Hypothalamus (tissue), 51 donors: ENCODE measurements around the gene SLC25A13.
A peak's percentile ranks its signal among the peaks of the same experiment; 100 is the strongest.
"Not testable (repeated sequence)": the region's sequence is repeated elsewhere in the genome, so short reads cannot be mapped to it uniquely, and the experiment has no call there.

ENCODE experiments used
- DNase-seq, 51 donors: peaks; one replicate each; lab custom pipeline; 2025; lab: John Stamatoyannopoulos, UW

SLC25A13 gene

DNA sequence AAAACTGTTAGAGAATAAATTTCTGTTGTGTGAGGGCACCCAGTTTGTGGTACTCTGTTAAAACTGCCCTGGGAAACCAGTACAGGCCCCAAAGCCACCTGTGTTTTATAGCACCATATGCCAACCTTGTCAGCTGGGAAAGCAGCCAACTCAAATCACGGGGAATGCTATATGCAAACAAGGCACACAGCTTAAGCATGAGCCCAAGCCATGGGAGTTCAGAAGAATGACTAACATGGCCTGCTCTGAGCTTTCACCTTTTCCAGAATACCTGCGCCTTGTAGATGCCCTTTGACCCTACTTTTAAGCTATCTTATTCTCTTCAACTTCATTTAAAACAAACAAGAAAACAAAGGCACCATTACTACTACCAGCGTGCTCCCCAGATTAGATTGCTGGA is 5.5 kb upstream of the SLC25A13 start:
- DNase-seq, result no peak

GRCh38 chr7:96326752-96327151 is 4.9 kb upstream of the SLC25A13 start:
- DNase-seq, result not testable (repeated sequence)

- DNase-seq, result no peak
Measured at GRCh38 chr7:96322847-96323461, 1.1 kb upstream of the SLC25A13 start.

DNA sequence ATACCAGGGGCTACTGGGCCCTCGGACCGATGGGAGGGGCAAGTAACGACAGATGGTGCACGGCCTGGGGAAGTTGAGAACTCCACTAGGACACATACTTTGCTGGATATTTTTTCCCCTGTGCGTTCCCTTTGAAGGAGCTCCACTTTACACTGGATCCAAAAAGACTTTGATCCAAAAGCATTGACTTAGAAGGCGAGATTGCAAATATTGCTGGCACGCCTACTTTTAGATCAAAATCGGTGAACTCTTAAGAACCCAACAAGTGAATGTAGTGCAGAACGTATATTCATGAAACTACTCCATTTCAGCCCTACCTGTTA is 436 bp upstream of the SLC25A13 start:
- DNase-seq, result no peak

DNA sequence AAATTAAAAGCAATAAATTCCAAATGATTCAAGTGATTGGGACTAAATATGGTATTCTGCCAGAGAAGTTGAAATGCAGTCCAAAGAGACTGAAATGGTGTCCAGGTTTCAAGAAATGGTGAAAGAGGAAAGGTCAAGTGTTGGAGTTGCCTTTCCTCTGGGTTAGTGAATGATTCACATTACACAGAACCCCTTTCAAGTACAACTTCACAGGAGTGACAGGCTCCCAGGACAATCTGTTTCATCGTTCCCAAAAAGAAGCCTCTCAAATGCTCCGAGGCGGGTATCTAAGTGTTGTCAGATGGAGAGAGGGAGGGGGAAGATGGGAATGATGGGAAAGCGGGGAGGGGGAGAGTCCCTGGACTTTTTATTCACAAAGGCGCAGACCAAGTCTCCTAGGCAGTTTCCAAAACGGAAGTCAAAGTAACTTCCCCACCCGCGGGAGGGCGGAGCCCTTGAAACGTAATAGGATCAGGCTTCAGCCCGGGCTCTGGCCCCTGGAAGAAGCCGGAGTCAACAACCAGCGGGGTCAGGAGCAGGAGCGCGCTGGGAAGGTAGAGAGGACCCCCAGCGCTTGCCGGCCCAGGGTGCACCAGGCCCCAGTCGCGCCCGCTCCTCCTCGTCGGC is 754 bp downstream of the SLC25A13 start:
- DNase-seq, result peak in 50 of 51 donors; percentile 36 to 90 (median 76)

- no peak for DNase-seq
Measured at GRCh38 chr7:96320442-96320841, 1.5 kb downstream of the SLC25A13 start.

DNA sequence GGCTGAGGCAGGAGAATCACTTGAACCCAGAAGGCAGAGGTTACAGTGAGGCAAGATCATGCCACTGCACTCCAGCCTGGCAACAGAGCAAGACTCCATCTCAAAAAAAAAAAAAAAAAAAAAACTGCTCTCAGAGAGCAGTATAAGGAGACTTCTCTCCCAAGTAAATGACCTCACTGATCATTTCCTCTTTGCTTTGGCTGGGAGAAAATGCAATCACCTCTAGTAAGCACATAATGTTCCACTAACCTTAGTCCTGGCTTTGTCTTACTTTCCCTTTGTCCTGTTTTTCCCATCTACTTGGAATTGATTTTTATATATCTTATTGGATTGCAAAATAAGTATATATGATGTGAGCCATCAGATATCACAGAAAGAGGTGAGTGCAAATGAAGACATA is 2.5 kb downstream of the SLC25A13 start:
- no peak for DNase-seq

DNA sequence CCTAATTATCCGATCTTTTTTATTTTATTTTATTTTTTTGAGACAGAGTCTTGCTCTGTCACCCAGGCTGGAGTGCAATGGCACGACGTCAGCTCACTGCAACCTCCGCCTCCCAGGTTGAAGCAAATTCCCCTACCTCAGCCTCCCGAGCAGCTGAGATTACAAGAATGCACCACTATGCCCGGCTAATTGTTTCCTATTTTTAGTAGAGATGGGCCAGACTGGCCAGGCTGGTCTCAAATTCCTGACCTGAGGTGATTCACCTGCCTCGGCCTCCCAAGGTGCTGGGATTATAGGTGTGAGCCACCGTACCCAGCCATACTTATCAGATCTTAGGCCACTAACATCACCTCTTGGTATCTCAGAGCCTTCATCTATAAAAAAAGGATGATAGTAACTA is 4.9 kb downstream of the SLC25A13 start:
- no peak for DNase-seq

DNA sequence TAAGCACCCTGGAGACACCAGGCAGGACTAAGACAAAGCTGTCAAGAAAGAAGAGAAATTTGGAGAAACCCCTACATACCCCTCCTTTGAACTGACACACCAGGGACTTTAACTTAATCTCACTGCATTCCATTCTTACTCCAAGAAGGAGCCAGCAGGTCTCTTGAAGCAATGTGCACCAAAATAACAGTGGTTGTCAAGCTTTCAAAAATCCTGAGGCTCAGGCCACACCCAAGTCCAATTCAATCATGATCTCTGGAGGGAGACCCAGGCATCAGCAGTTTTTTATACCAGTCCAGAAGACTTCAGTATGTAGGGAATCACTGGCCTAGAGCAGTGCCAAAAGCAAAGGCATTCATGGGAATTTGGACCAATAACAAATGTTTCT is 6.8 kb downstream of the SLC25A13 start:
- no peak for DNase-seq

GRCh38 chr7:96314402-96315124 is 7.3 kb downstream of the SLC25A13 start:
- no peak for DNase-seq

GRCh38 chr7:96313940-96314339 is 8.0 kb downstream of the SLC25A13 start:
- no peak for DNase-seq

DNA sequence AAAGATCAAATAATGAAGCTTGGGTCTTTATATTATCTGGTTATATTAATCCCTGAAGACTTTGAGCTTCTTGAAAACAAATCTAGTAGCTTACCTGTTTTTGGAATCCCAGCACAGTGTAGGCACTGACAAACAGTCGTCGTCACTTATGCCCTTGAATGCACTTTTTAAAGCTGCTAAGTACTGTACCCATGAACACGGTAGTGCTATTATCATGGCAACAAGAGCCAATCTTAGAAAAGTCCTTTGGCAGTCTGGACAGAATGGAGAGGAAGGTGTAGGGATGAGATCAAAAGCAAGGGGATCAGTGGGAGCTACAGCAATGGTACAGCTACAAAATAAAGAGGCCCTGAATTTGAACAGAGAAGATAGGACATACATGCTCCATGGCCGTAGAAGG is 9.4 kb downstream of the SLC25A13 start:
- DNase-seq, result no peak

DNA sequence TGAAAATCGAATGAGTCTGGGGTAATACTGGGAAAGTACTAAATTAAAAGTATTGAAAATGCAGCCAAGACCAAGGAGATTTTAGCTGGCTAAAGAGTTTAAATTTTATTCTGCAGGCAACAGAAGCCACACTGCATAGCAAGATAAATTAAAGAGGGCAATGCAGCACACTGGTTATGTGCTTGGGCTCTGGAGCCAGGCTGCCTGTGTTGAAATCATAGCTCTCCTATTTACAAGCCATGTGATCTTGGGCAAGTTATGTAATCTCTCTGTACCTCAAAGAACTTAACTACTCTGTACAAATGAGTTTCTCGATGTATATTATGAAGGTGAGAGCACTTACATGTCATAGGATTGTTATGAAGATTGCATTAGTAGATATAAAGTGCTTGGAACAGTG is 9.9 kb downstream of the SLC25A13 start:
- DNase-seq, result peak in 13 of 51 donors; percentile 3 to 39 (median 9)

DNA sequence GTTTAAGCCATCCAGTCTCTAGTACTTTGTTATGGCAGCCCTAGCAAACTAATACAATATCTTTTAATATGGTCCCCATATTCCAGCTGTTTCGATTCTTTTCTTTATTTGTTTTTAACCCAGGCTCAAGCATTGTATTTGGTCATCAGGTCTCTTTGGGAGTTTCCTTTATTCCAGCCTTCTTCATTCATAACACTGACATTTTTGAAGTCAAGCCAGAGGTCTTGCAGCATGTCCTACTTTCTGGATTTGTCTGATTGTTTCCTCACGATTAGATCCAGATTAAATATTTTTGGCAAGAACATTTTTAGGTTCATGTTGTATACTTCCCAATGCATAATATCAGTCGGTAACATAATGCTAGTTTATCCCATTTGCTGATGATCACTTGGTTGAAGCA is 11.8 kb downstream of the SLC25A13 start:
- no peak for DNase-seq

- no peak for DNase-seq
Measured at GRCh38 chr7:96308950-96309263, 13.0 kb downstream of the SLC25A13 start.

DNA sequence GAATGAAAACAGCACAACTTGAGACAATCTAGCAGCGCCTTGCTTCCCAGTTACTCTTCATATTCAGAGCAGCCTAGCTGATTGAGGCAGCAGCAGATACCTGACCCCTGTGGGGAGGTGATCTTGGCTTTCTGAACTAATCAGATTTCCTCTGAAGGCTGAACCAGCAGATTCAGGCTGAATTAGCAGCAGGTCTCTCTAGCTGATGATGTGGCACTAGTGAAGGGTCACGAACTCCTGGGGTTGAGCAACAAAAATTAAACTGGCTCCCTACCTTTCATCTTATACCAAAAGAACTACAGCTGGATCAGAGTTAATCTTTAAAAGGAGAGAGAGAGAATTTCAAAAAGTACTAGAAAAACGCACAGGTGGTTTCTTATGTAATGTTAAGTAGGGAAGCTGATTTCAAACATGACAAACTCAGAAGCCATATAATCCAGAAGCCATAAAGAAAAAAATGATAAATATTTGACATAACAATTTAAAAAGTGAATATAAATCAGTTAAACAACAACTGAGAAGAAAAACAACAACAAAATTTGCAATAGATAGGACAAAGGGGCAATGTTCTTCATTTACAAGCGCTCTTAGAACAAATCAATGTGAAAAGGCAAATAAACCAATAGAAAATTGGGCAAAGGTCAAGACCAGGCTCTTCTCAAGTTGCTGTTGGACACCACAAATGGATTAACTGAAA is 13.5 kb downstream of the SLC25A13 start:
- DNase-seq, result no peak

DNA sequence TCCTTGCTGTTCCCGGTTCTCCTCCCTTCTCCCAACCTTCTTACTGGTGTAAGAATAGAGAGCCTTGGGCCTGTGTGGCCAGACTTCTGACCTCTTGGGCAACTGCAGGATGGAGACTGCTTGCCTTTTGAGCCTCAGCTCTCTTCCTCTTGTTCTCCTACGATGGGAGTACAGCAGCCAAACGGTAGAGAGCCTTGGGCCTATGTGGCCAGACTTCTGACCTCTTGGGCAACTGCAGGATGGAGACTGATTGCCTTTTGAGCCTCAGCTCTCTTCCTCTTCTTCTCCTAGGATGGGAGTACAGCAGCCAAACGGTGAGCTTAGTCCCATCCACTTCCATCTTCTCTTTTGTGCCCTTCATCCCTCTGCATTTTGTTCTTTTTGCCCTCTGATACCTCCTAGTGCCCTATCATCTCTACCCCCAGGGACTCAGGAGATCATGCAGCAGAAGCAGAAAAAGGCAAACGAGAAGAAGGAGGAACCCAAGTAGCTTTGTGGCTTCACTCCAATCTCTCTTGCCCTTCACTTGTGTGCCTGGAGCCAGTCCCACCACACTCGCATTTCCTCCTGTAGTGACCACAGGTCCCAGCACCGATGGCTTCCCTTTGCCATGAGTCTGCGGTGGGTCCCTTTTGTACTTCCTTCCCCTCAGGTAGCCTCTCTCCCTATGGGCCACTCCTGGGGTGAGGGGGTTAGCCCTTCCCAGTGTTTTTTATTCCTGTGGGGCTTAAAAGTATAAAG is 15.3 kb downstream of the SLC25A13 start:
- no peak for DNase-seq

DNA sequence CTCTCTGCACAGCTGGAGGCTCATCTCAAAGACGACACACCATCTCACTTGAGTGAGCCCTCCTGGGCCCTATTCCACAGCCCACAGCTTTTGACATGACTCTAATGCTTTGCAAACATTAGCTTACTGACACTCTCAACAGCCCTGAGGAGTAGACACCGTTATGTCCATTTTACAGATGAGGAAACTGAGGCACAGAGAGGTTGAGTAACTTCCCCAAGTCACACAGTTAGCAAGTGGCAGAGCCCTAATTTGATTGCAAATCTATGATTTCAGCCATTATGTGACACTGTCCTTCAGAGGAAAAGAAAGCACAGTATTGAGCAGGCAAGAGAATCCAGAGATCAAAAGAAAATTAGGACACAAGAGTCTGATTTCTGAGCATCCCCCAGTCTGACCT is 16.0 kb downstream of the SLC25A13 start:
- no peak for DNase-seq

- no peak for DNase-seq
Measured at GRCh38 chr7:96304573-96304972, 17.3 kb downstream of the SLC25A13 start.

DNA sequence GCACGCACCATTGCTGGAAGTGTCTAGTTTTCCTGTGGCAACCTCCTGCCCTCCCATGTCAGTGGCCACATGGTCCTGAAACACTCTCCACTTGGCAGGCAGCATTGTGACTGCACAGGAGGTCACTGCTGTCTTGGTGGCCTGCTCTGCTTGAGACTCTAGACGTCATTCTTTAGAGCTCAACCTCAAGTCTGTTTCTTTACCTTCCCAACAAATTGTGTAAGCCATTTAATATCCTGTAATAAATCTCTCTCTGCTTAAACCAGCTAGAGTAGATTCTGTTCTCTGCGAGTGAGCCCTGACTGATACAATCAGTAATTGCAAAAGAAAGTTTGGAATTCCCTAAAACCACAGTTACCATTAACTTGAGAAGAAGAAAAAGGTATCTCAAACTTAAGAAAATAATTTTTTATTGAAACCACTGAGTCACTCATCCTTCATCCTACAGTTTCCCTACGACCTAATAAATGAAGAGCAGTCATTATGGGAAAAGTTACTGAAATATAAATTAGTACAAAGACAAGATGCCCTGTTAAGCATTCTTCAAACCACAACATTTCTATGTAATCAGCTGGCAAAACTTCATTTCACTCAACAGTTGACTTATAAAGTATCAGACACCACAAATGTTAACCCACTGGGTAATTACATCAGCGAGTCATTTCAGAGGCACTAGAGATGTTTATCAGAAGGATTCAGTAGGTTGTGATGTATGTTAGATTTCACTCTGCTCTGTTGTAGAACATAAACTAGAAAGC is 18.0 kb downstream of the SLC25A13 start:
- no peak for DNase-seq
